Activated effector memory CD4-positive, alpha-beta T cell treated with Interleukin-2 at 50 U/mL for 16 hours (primary cell): ENCODE data around the gene GMCL2.
"Not testable (repeated sequence)": the region's sequence is repeated elsewhere in the genome, so short reads cannot be mapped to it uniquely, and the experiment has no call there.

Experiments
- DNase-seq: peaks from one replicate; pipeline ENCODE4 v3.0.0-alpha.2; 2020

The GMCL2 gene

GRCh38 chr5:178187014-178187413 is at the start of gene GMCL2:
Gene GMCL2 (minus strand): TSS chr5:178187371. CDS start chr5:178187299, 72 bp downstream.
- DNase-seq, result no peak

GRCh38 chr5:178236679-178237078 is 49.5 kb upstream of the GMCL2 start:
- no peak for DNase-seq

GRCh38 chr5:178236126-178236525 is 49.0 kb upstream of the GMCL2 start:
- no peak for DNase-seq

- no peak for DNase-seq
Observed at GRCh38 chr5:178235588-178235974, 48.4 kb upstream of the GMCL2 start.

GRCh38 chr5:178234750-178235587 is 47.8 kb upstream of the GMCL2 start:
- peak; percentile 53 for DNase-seq

- no peak for DNase-seq
Observed at GRCh38 chr5:178234121-178234749, 47.1 kb upstream of the GMCL2 start.

- DNase-seq, result no peak
Observed at GRCh38 chr5:178232920-178233429, 45.8 kb upstream of the GMCL2 start.

GRCh38 chr5:178232124-178232919 is 45.2 kb upstream of the GMCL2 start, which contains the start of gene PHYKPL:
Gene PHYKPL (minus strand): TSS chr5:178232802. CDS start chr5:178232550, 252 bp downstream.
- peak; percentile 65 for DNase-seq

- DNase-seq, result no peak
Observed at GRCh38 chr5:178231539-178232123, 44.5 kb upstream of the GMCL2 start.

GRCh38 chr5:178230879-178231538 is 43.8 kb upstream of the GMCL2 start:
- no peak for DNase-seq

GRCh38 chr5:178229861-178230260 is 42.7 kb upstream of the GMCL2 start:
- no peak for DNase-seq

- DNase-seq, result not testable (repeated sequence)
Observed at GRCh38 chr5:178229111-178229510, 41.9 kb upstream of the GMCL2 start.

GRCh38 chr5:178228609-178229008 is 41.4 kb upstream of the GMCL2 start:
- no peak for DNase-seq

- no peak for DNase-seq
Observed at GRCh38 chr5:178227929-178228328, 40.8 kb upstream of the GMCL2 start.

GRCh38 chr5:178227138-178227659 is 40.0 kb upstream of the GMCL2 start:
- DNase-seq, result no peak

GRCh38 chr5:178225174-178225573 is 38.0 kb upstream of the GMCL2 start:
- DNase-seq, result no peak

GRCh38 chr5:178224403-178224802 is 37.2 kb upstream of the GMCL2 start:
- DNase-seq, result no peak

GRCh38 chr5:178223828-178224335 is 36.7 kb upstream of the GMCL2 start:
- DNase-seq, result no peak

GRCh38 chr5:178223196-178223773 is 36.1 kb upstream of the GMCL2 start:
- no peak for DNase-seq

- no peak for DNase-seq
Observed at GRCh38 chr5:178222292-178222691, 35.1 kb upstream of the GMCL2 start.

- no peak for DNase-seq
Observed at GRCh38 chr5:178221853-178222252, 34.7 kb upstream of the GMCL2 start.
